IMR-90 (cell line): ENCODE data around the gene HTR5A.

Experiments
- CEBPB ChIP-seq: IDR thresholded peaks from 2 replicates; pipeline ENCODE4 v1.6.1; 2012; ENCODE audit warnings: low read depth, low read length, improper control_type of control experiment
- FOS ChIP-seq: fragments of 150-350 bp; IDR thresholded peaks from 2 replicates; pipeline ENCODE4 v1.6.1; 2016; ENCODE audit warnings: low read depth, low read length
- POLR2A ChIP-seq: IDR thresholded peaks from 2 replicates; pipeline ENCODE4 v1.6.1; 2012; ENCODE audit warnings: mild to moderate bottlenecking, low read depth, low read length
- SMC3 ChIP-seq: fragments of 150-350 bp; IDR thresholded peaks from 2 replicates; pipeline ENCODE4 v1.6.1; 2016; ENCODE audit warnings: low read depth, mild to moderate bottlenecking, antibody characterized with exemption, low read length, moderate library complexity
- TF ChIP-seq, protein P1 (sequence below): conservative IDR thresholded peaks from 2 replicates; pipeline ENCODE4 v1.5.1; 2012; ENCODE audit warnings: mild to moderate bottlenecking, low read depth, low read length, improper control_type of control experiment
- TF ChIP-seq, protein P2 (sequence below): fragments of 150-350 bp; IDR thresholded peaks from 2 replicates; pipeline ENCODE4 v1.6.1; 2017; ENCODE audit warnings: mild to moderate bottlenecking, antibody characterized with exemption, low read length, low read depth

DNA sequence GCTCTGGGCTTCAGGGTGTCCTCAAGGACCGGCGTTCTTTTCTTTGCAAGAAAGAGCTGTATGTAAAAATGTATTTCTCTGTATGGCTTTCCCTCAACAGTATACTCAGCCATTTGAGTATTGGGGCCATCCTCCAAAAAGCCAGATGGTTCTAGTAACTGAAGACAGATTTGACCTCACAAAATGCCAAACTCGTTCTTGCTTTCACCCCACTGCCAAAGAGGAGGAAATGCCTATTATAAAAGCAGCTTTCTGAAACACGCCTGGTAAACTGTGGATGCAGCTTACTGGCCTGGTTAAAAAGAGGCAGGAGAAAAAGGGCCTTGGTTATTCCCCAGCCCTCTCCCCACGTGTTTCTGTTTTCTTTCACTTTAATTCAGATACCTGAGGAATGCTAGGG lies 7.7 kb upstream of the HTR5A start:
- TF ChIP-seq, protein P1, sequence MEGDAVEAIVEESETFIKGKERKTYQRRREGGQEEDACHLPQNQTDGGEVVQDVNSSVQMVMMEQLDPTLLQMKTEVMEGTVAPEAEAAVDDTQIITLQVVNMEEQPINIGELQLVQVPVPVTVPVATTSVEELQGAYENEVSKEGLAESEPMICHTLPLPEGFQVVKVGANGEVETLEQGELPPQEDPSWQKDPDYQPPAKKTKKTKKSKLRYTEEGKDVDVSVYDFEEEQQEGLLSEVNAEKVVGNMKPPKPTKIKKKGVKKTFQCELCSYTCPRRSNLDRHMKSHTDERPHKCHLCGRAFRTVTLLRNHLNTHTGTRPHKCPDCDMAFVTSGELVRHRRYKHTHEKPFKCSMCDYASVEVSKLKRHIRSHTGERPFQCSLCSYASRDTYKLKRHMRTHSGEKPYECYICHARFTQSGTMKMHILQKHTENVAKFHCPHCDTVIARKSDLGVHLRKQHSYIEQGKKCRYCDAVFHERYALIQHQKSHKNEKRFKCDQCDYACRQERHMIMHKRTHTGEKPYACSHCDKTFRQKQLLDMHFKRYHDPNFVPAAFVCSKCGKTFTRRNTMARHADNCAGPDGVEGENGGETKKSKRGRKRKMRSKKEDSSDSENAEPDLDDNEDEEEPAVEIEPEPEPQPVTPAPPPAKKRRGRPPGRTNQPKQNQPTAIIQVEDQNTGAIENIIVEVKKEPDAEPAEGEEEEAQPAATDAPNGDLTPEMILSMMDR = no peak
- TF ChIP-seq CEBPB = no peak
- TF ChIP-seq, protein P2, sequence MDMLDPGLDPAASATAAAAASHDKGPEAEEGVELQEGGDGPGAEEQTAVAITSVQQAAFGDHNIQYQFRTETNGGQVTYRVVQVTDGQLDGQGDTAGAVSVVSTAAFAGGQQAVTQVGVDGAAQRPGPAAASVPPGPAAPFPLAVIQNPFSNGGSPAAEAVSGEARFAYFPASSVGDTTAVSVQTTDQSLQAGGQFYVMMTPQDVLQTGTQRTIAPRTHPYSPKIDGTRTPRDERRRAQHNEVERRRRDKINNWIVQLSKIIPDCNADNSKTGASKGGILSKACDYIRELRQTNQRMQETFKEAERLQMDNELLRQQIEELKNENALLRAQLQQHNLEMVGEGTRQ = no peak
- no peak for TF ChIP-seq POLR2A
- no peak for TF ChIP-seq SMC3
- no peak for TF ChIP-seq FOS
